ENCODE measurements around the gene VPS4A.
A peak's percentile ranks its signal among the peaks of the same experiment; 100 is the strongest.

VPS4A gene

GRCh38 chr16:69307856-69308255, 3.3 kb upstream of the VPS4A start:
- DNase-seq, result no peak

- DNase-seq, result no peak
Measured at GRCh38 chr16:69309316-69309715, 1.8 kb upstream of the VPS4A start.

GRCh38 chr16:69311533-69312387, 610 bp downstream of the VPS4A start:
- no peak for DNase-seq

- no peak for DNase-seq
Measured at GRCh38 chr16:69313469-69313868, 2.3 kb downstream of the VPS4A start.

GRCh38 chr16:69314534-69314933, 3.4 kb downstream of the VPS4A start:
- no peak for DNase-seq

- DNase-seq, result no peak
Measured at GRCh38 chr16:69315486-69316311, 4.5 kb downstream of the VPS4A start.

- no peak for DNase-seq
Measured at GRCh38 chr16:69316595-69317034, 5.5 kb downstream of the VPS4A start.

- DNase-seq, result no peak
Measured at GRCh38 chr16:69318177-69318910, 7.2 kb downstream of the VPS4A start.

- no peak for DNase-seq
Measured at GRCh38 chr16:69318911-69319289, 7.8 kb downstream of the VPS4A start.

- no peak for DNase-seq
Measured at GRCh38 chr16:69319381-69319780, 8.2 kb downstream of the VPS4A start.

- DNase-seq, result no peak
Measured at GRCh38 chr16:69319826-69320739, 8.9 kb downstream of the VPS4A start.

GRCh38 chr16:69320740-69321073, 9.6 kb downstream of the VPS4A start:
- DNase-seq, result no peak

GRCh38 chr16:69321080-69321479, 9.9 kb downstream of the VPS4A start:
- no peak for DNase-seq

- DNase-seq, result no peak
Measured at GRCh38 chr16:69322343-69322742, 11.2 kb downstream of the VPS4A start.

- DNase-seq, result no peak
Measured at GRCh38 chr16:69323415-69323814, 12.3 kb downstream of the VPS4A start.

GRCh38 chr16:69324013-69324531, 12.9 kb downstream of the VPS4A start:
- DNase-seq, result no peak

GRCh38 chr16:69324585-69325253, 13.6 kb downstream of the VPS4A start:
- no peak for DNase-seq

GRCh38 chr16:69325784-69326171, 14.6 kb downstream of the VPS4A start:
- no peak for DNase-seq

GRCh38 chr16:69326172-69326873, 15.2 kb downstream of the VPS4A start:
- peak; percentile 49 for DNase-seq

GRCh38 chr16:69327585-69328310, 16.6 kb downstream of the VPS4A start:
- DNase-seq, result no peak

All from GF-D8 (cell line).